NCI-H345 treated with DMSO at 0.1 percent for 48 hours (cell line): ENCODE data around the gene FGF4.

Source experiments
- DNase-seq: peaks from one replicate; lab custom pipeline; 2025; ENCODE audit not compliant: unreplicated experiment; lab: John Stamatoyannopoulos, UW

Gene FGF4

DNA sequence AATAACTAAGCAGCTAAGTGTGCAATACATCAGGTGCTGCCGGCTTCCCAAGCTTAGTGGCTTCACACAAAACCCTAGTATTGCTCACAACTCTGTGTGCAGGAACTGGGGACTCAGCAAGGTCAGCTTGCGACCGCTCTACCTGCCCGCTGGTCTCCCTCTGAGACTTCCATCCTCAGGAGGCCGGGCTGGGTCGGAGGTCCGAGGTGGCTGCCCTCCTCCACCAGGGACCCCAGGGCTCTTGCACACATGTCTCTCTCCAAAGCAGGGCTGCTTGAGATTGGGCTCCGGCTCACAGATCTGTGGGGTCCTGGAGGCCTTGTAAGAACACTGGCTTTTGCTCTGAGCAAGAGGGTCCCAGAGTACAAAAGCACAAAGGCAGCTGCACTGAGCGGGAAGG, 45.9 kb downstream of the FGF4 start:
- DNase-seq, result no peak

DNA sequence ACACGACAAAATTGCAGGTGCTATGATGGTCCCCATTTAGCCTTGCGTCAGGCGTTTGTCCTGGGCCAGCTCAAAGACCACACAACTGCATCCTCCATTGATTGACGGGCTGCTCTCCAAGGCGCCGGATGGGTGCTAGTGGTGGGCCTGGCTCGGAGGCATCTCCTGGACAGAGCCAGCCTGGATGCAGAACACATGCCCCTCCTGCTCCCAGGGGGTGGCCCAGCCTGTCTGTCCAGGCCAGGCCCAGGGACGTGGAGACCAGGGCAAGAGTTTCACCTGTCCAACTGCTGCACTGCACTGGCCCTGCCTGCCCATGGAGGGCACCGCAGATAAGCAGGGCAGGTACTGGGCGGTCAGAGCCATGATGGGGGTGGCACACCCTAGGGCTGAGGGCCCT, 47.9 kb downstream of the FGF4 start:
- no peak for DNase-seq

DNA sequence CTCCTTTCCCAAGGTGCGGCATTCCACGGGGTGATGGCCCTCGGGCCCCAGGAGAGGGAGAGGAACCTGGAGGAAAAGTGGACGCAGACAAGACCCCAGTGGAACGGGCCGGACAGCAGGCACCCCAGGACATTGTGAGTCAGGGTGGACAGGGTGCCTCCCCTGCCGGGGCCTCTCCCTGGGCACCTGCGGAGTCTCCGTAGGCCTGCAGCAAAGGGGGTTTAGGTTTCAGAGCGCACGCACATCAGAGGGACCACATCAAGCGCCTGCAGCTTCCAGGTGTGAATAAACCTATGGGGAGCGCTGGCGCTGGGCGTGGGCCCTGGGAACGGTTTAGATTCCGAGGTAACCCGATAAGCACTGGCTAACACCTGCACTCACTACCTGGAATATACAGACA, 48.7 kb downstream of the FGF4 start:
- no peak for DNase-seq

DNA sequence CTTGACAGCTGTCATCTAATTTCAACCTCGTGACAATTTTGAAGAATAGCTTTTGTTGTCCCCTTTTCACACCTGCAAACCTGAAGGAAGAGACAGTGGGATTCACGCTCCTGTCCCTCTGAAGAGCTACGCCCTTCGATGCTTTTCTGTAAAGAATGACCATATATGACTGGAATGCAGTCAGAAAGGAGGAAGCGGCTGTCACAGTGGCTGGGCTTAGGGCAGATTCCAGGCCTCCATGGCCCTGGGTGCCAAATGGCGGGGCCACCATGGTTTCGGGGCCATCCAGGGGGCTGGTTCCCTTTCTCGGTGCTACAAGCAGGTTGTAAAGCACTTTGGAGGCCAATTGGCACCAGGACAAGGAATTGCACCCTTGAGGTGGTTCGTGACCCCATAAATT, 49.1 kb downstream of the FGF4 start:
- no peak for DNase-seq

DNA sequence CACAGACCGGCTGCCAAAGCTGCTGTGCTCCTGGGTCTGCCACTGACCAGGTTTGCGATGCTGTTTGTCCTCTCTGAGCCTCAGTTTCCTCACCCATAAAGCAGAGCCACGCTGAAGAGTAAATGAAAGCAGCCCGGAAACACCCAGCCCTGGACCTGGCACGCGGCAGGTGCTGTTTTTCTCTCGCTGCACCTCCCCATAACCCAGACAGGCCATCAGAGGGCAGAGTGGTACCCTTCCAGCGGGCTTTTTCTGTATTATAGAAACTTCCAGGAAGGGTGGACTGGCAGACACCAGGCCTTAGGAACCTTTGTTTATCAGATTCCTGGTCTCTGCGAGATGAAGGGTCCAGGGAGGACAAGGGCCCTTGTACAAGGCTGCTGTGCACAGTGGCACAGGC, 53.4 kb downstream of the FGF4 start:
- DNase-seq, result no peak

DNA sequence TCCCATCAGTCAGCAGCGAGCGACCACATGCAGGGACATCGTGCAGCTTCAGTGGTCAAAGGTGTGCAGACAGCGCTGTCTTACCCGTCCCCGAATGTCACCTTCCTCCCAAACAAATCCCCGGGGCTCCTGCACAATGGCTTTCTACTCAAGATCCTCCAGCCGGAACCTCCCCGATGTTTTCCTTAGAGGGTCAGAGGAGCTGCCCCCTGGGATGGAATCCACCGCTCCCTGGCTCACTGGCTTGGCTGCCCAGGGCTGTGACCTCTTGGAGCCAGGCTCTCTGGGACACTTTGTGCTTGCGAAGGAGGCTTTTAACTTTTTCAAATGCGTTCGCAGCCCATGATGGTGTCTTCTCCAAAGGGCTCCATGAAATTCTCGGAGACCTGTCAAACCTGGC, 54.0 kb downstream of the FGF4 start:
- DNase-seq, result no peak
